WTC11 (cell line): ENCODE results near the gene ZC2HC1C. TPM values are rescaled to one million over a fixed set of nuclear protein-coding genes. Genes with fewer than 3 reads are reported as not detected.

Source experiments
- ATAC-seq: fragments of 200-7000 bp; cut with Tn5 transposase; 2 replicates; pipeline ENCODE4 v1.10.0; 2021; ENCODE audit warnings: mild to moderate bottlenecking, moderate library complexity
- CTCF ChIA-PET: fragments of 300-600 bp; sonication (Branson Sonifier 250); formaldehyde crosslinking; loops from one replicate; lab custom pipeline; 2021; ENCODE audit warnings: antibody characterized with exemption; lab: Charles Lee
- POLR2A ChIA-PET: fragments of 350-600 bp; sonication (Branson Sonifier 250); formaldehyde crosslinking; loops from one replicate; lab custom pipeline; 2021; ENCODE audit warnings: antibody characterized with exemption; lab: Charles Lee
- DNase-seq: peaks from one replicate; pipeline ENCODE4 v3.0.0; 2021; ENCODE audit warnings: low spot score
- H3K27ac Mint-ChIP-seq: 2 replicates; pipeline ENCODE4 v1.8.0; 2021; ENCODE audit warnings: mixed read lengths
- H3K27me3 Mint-ChIP-seq: 2 replicates; pipeline ENCODE4 v1.8.0; 2021; ENCODE audit warnings: low read depth, mild to moderate bottlenecking, moderate library complexity, mixed read lengths
- H3K36me3 Mint-ChIP-seq: 2 replicates; pipeline ENCODE4 v1.8.0; 2021; ENCODE audit warnings: mixed read lengths
- H3K4me1 Mint-ChIP-seq: 2 replicates; pipeline ENCODE4 v1.8.0; 2022; ENCODE audit warnings: mixed read lengths
- H3K4me3 Mint-ChIP-seq: 2 replicates; pipeline ENCODE4 v1.8.0; 2021; ENCODE audit warnings: mild to moderate bottlenecking, moderate library complexity, mixed read lengths
- H3K9me3 Mint-ChIP-seq: 2 replicates; pipeline ENCODE4 v1.8.0; 2021; ENCODE audit warnings: mixed read lengths
- CREB1 ChIP-seq: sonication (generic); formaldehyde crosslinking; IDR thresholded peaks from 2 replicates; pipeline ENCODE4 v1.8.0; 2023; ENCODE audit warnings: mild to moderate bottlenecking, missing genetic modification reagents
- FOXK1 ChIP-seq: sonication (generic); formaldehyde crosslinking; IDR thresholded peaks from 2 replicates; pipeline ENCODE4 v1.8.0; 2022; ENCODE audit warnings: mild to moderate bottlenecking, moderate library complexity, missing genetic modification reagents
- HMGA2 ChIP-seq: fragments of 250-450 bp; sonication (Bioruptor Pico); IDR thresholded peaks from 2 replicates; pipeline ENCODE4 v1.4.0; 2021; ENCODE audit warnings: mild to moderate bottlenecking, moderate library complexity
- JAZF1 ChIP-seq: fragments of 250-450 bp; sonication (Bioruptor Pico); IDR thresholded peaks from 2 replicates; pipeline ENCODE4 v1.9.0; 2021; ENCODE audit warnings: moderate library complexity, mild to moderate bottlenecking, inconsistent platforms
- JUN ChIP-seq: sonication (generic); formaldehyde crosslinking; IDR thresholded peaks from 2 replicates; pipeline ENCODE4 v1.8.0; 2023; ENCODE audit warnings: mild to moderate bottlenecking, missing genetic modification reagents
- MLX ChIP-seq: sonication (generic); formaldehyde crosslinking; IDR thresholded peaks from 2 replicates; pipeline ENCODE4 v1.8.1; 2023; ENCODE audit warnings: mild to moderate bottlenecking, missing genetic modification reagents, moderate library complexity
- MXD4 ChIP-seq: fragments of 250-450 bp; sonication (Bioruptor Pico); IDR thresholded peaks from 2 replicates; pipeline ENCODE4 v1.8.0; 2021; ENCODE audit warnings: mild to moderate bottlenecking, moderate library complexity, borderline replicate concordance
- NFE2L1 ChIP-seq: sonication (generic); formaldehyde crosslinking; IDR thresholded peaks from 2 replicates; pipeline ENCODE4 v1.8.1; 2023; ENCODE audit warnings: missing genetic modification reagents
- RELA ChIP-seq: sonication (generic); formaldehyde crosslinking; IDR thresholded peaks from 2 replicates; pipeline ENCODE4 v1.8.1; 2022; ENCODE audit warnings: missing genetic modification reagents, mild to moderate bottlenecking, borderline replicate concordance
- SMAD3 ChIP-seq: sonication (generic); formaldehyde crosslinking; IDR thresholded peaks from 2 replicates; pipeline ENCODE4 v1.8.0; 2022; ENCODE audit warnings: missing genetic modification reagents, mild to moderate bottlenecking, borderline replicate concordance
- SMAD4 ChIP-seq: sonication (generic); formaldehyde crosslinking; IDR thresholded peaks from 2 replicates; pipeline ENCODE4 v1.8.0; 2022; ENCODE audit warnings: mild to moderate bottlenecking, missing genetic modification reagents
- TEAD4 ChIP-seq: sonication (generic); formaldehyde crosslinking; IDR thresholded peaks from 2 replicates; pipeline ENCODE4 v1.8.0; 2022; ENCODE audit warnings: mild to moderate bottlenecking, missing genetic modification reagents
- ZNF121 ChIP-seq: sonication (generic); formaldehyde crosslinking; IDR thresholded peaks from 2 replicates; pipeline ENCODE4 v1.8.0; 2023; ENCODE audit warnings: missing genetic modification reagents
- ZNF232 ChIP-seq: sonication (generic); formaldehyde crosslinking; IDR thresholded peaks from 2 replicates; pipeline ENCODE4 v1.8.0; 2022; ENCODE audit warnings: mild to moderate bottlenecking, missing genetic modification reagents
- ZNF671 ChIP-seq: fragments of 250-450 bp; sonication (Bioruptor Pico); IDR thresholded peaks from 2 replicates; pipeline ENCODE4 v1.8.0; 2021; ENCODE audit warnings: mild to moderate bottlenecking
- total RNA-seq: library from RNA; stranded (reverse); gene quantifications from 3 replicates; pipeline ENCODE4 v1.2.3, GENCODE V29; 2021
- TF ChIP-seq, protein P1 (sequence below): sonication (generic); formaldehyde crosslinking; IDR thresholded peaks from 2 replicates; pipeline ENCODE4 v1.8.1; 2023; ENCODE audit warnings: mild to moderate bottlenecking, missing genetic modification reagents, borderline replicate concordance
- TF ChIP-seq, protein P2 (sequence below): sonication (generic); formaldehyde crosslinking; IDR thresholded peaks from 2 replicates; pipeline ENCODE4 v1.8.1; 2023; ENCODE audit warnings: mild to moderate bottlenecking, missing genetic modification reagents, moderate library complexity
- TF ChIP-seq, protein P3 (sequence below): sonication (generic); formaldehyde crosslinking; conservative IDR thresholded peaks from 2 replicates; pipeline ENCODE4 v1.8.1; 2023; ENCODE audit warnings: mild to moderate bottlenecking, low read depth, missing genetic modification reagents, moderate library complexity
- TF ChIP-seq, protein P4 (sequence below): fragments of 250-450 bp; sonication (Bioruptor Pico); IDR thresholded peaks from 2 replicates; pipeline ENCODE4 v1.9.0; 2021; ENCODE audit warnings: mild to moderate bottlenecking
- TF ChIP-seq, protein P5 (sequence below): fragments of 250-450 bp; sonication (Bioruptor Pico); IDR thresholded peaks from 2 replicates; pipeline ENCODE4 v2.1.2; 2022; ENCODE audit warnings: mild to moderate bottlenecking, moderate library complexity
- TF ChIP-seq, protein P6 (sequence below): fragments of 250-450 bp; sonication (Bioruptor Pico); IDR thresholded peaks from 2 replicates; pipeline ENCODE4 v1.9.0; 2021; ENCODE audit warnings: mild to moderate bottlenecking, borderline replicate concordance

Gene ZC2HC1C
- total RNA-seq, 1 experiment from 2014 or later = 1.6 TPM

DNA sequence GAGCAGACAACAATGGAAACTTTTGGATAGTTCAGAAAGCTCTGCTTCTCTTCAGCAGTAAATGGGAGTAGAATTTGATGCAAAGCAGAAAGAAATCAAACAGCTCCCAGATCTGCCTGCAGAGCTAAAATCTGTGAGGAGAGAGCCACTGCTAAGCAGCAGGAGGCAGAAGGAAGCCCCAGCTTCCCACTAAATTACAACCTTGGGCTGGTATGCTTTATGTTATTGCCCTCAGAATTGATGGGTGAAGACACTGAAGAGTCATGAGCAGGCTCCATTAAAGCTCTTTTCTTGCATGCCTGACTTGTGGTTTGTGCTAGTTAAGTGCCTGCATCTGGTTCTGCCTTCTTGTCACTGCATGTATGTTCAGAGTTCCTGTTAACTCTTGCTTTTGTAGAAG is 8.4 kb downstream of the ZC2HC1C start:
- CTCF ChIA-PET = interaction anchor here (1.1 to 1.4 kb wide), 2 partner anchors 11 to 172 kb away, joined by 4 read pairs; no protein-coding TSS in a partner anchor
- no peak overlapping the region for H3K27ac Mint-ChIP-seq

GRCh38 chr14:75079521-75079920 is 10.1 kb downstream of the ZC2HC1C start:
- H3K27ac Mint-ChIP-seq = no peak overlapping the region
- H3K27me3 Mint-ChIP-seq = no peaks in the 10 kb centered on the region
- H3K36me3 Mint-ChIP-seq = peaks cover 6% of the 10 kb centered on the region
- no peaks in the 10 kb centered on the region for H3K4me1 Mint-ChIP-seq
- ATAC-seq (no peak), DNase-seq (no peak)
- no peaks in the 10 kb centered on the region for H3K9me3 Mint-ChIP-seq
- ChIA-PET POLR2A (interaction anchor here (0.6 kb wide), 1 partner anchor 447 kb away, joined by 4 read pairs; no protein-coding TSS in a partner anchor), CTCF (interaction anchor here (0.7 to 0.9 kb wide), 2 partner anchors 9 to 219 kb away, joined by 3 read pairs; no protein-coding TSS in a partner anchor)
- no peak overlapping the region for H3K4me3 Mint-ChIP-seq
- TF ChIP-seq CREB1 (CRISPR knock-in tag) = no peak
- TF ChIP-seq, protein P1, sequence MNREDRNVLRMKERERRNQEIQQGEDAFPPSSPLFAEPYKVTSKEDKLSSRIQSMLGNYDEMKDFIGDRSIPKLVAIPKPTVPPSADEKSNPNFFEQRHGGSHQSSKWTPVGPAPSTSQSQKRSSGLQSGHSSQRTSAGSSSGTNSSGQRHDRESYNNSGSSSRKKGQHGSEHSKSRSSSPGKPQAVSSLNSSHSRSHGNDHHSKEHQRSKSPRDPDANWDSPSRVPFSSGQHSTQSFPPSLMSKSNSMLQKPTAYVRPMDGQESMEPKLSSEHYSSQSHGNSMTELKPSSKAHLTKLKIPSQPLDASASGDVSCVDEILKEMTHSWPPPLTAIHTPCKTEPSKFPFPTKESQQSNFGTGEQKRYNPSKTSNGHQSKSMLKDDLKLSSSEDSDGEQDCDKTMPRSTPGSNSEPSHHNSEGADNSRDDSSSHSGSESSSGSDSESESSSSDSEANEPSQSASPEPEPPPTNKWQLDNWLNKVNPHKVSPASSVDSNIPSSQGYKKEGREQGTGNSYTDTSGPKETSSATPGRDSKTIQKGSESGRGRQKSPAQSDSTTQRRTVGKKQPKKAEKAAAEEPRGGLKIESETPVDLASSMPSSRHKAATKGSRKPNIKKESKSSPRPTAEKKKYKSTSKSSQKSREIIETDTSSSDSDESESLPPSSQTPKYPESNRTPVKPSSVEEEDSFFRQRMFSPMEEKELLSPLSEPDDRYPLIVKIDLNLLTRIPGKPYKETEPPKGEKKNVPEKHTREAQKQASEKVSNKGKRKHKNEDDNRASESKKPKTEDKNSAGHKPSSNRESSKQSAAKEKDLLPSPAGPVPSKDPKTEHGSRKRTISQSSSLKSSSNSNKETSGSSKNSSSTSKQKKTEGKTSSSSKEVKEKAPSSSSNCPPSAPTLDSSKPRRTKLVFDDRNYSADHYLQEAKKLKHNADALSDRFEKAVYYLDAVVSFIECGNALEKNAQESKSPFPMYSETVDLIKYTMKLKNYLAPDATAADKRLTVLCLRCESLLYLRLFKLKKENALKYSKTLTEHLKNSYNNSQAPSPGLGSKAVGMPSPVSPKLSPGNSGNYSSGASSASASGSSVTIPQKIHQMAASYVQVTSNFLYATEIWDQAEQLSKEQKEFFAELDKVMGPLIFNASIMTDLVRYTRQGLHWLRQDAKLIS = no peak
- TF ChIP-seq HMGA2 (CRISPR knock-in tag) = no peak
- no peak for TF ChIP-seq SMAD4
- TF ChIP-seq NFE2L1 (CRISPR knock-in tag) = no peak
- TF ChIP-seq, protein P2, sequence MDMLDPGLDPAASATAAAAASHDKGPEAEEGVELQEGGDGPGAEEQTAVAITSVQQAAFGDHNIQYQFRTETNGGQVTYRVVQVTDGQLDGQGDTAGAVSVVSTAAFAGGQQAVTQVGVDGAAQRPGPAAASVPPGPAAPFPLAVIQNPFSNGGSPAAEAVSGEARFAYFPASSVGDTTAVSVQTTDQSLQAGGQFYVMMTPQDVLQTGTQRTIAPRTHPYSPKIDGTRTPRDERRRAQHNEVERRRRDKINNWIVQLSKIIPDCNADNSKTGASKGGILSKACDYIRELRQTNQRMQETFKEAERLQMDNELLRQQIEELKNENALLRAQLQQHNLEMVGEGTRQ = no peak
- TF ChIP-seq ZNF232 = no peak
- TF ChIP-seq, protein P3, sequence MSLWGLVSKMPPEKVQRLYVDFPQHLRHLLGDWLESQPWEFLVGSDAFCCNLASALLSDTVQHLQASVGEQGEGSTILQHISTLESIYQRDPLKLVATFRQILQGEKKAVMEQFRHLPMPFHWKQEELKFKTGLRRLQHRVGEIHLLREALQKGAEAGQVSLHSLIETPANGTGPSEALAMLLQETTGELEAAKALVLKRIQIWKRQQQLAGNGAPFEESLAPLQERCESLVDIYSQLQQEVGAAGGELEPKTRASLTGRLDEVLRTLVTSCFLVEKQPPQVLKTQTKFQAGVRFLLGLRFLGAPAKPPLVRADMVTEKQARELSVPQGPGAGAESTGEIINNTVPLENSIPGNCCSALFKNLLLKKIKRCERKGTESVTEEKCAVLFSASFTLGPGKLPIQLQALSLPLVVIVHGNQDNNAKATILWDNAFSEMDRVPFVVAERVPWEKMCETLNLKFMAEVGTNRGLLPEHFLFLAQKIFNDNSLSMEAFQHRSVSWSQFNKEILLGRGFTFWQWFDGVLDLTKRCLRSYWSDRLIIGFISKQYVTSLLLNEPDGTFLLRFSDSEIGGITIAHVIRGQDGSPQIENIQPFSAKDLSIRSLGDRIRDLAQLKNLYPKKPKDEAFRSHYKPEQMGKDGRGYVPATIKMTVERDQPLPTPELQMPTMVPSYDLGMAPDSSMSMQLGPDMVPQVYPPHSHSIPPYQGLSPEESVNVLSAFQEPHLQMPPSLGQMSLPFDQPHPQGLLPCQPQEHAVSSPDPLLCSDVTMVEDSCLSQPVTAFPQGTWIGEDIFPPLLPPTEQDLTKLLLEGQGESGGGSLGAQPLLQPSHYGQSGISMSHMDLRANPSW = no peak
- no peak for TF ChIP-seq SMAD3
- no peak for TF ChIP-seq ZNF121 (CRISPR knock-in tag)
- no peak for TF ChIP-seq RELA (CRISPR knock-in tag)
- no peak for TF ChIP-seq MLX (CRISPR knock-in tag)
- TF ChIP-seq, protein P4, sequence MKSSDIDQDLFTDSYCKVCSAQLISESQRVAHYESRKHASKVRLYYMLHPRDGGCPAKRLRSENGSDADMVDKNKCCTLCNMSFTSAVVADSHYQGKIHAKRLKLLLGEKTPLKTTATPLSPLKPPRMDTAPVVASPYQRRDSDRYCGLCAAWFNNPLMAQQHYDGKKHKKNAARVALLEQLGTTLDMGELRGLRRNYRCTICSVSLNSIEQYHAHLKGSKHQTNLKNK (CRISPR knock-in tag) = no peak
- TF ChIP-seq, protein P5, sequence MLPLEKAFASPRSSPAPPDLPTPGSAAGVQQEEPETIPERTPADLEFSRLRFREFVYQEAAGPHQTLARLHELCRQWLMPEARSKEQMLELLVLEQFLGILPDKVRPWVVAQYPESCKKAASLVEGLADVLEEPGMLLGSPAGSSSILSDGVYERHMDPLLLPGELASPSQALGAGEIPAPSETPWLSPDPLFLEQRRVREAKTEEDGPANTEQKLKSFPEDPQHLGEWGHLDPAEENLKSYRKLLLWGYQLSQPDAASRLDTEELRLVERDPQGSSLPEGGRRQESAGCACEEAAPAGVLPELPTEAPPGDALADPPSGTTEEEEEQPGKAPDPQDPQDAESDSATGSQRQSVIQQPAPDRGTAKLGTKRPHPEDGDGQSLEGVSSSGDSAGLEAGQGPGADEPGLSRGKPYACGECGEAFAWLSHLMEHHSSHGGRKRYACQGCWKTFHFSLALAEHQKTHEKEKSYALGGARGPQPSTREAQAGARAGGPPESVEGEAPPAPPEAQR (CRISPR knock-in tag) = no peak

More for the DNA sequence above, 8.4 kb downstream of the ZC2HC1C start:
- no peaks in the 10 kb centered on the region for H3K9me3 Mint-ChIP-seq
- DNase-seq (no peak), ATAC-seq (no peak)
- TF ChIP-seq MXD4 (CRISPR knock-in tag) (no peak), TEAD4 (CRISPR knock-in tag) (no peak), JAZF1 (no peak), ZNF671 (CRISPR knock-in tag) (no peak), JUN (CRISPR knock-in tag) (no peak), FOXK1 (no peak)
- TF ChIP-seq, protein P6, sequence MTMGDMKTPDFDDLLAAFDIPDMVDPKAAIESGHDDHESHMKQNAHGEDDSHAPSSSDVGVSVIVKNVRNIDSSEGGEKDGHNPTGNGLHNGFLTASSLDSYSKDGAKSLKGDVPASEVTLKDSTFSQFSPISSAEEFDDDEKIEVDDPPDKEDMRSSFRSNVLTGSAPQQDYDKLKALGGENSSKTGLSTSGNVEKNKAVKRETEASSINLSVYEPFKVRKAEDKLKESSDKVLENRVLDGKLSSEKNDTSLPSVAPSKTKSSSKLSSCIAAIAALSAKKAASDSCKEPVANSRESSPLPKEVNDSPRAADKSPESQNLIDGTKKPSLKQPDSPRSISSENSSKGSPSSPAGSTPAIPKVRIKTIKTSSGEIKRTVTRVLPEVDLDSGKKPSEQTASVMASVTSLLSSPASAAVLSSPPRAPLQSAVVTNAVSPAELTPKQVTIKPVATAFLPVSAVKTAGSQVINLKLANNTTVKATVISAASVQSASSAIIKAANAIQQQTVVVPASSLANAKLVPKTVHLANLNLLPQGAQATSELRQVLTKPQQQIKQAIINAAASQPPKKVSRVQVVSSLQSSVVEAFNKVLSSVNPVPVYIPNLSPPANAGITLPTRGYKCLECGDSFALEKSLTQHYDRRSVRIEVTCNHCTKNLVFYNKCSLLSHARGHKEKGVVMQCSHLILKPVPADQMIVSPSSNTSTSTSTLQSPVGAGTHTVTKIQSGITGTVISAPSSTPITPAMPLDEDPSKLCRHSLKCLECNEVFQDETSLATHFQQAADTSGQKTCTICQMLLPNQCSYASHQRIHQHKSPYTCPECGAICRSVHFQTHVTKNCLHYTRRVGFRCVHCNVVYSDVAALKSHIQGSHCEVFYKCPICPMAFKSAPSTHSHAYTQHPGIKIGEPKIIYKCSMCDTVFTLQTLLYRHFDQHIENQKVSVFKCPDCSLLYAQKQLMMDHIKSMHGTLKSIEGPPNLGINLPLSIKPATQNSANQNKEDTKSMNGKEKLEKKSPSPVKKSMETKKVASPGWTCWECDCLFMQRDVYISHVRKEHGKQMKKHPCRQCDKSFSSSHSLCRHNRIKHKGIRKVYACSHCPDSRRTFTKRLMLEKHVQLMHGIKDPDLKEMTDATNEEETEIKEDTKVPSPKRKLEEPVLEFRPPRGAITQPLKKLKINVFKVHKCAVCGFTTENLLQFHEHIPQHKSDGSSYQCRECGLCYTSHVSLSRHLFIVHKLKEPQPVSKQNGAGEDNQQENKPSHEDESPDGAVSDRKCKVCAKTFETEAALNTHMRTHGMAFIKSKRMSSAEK (CRISPR knock-in tag) = no peak
- TF ChIP-seq, all 79 proteins: peak for 0
- POLR2A ChIA-PET = no interaction called here
- no peaks in the 10 kb centered on the region for H3K4me1 Mint-ChIP-seq
- H3K36me3 Mint-ChIP-seq = no peaks in the 10 kb centered on the region
- no peaks in the 10 kb centered on the region for H3K27me3 Mint-ChIP-seq
- no peak overlapping the region for H3K4me3 Mint-ChIP-seq
